CD4-positive, alpha-beta T cell treated with Interleukin-15 for 1 hour (primary cell): Measurements from ENCODE around the gene TRIP12.
"Not testable (repeated sequence)": the region's sequence is repeated elsewhere in the genome, so short reads cannot be mapped to it uniquely, and the experiment has no call there.

Source experiments
- DNase-seq: peaks from one replicate; pipeline ENCODE4 v3.0.0-alpha.2; 2020

Gene TRIP12

GRCh38 chr2:229920011-229920641, 1.7 kb downstream of the TRIP12 start:
- DNase-seq = peak; percentile 30

- no peak for DNase-seq
Observed at GRCh38 chr2:229917793-229918192, 4.0 kb downstream of the TRIP12 start.

- DNase-seq = no peak
Observed at GRCh38 chr2:229914171-229914570, 7.6 kb downstream of the TRIP12 start.

GRCh38 chr2:229910832-229911412, 10.9 kb downstream of the TRIP12 start:
- DNase-seq = no peak

GRCh38 chr2:229910147-229910831, 11.5 kb downstream of the TRIP12 start:
- DNase-seq = no peak

- no peak for DNase-seq
Observed at GRCh38 chr2:229909090-229909489, 12.7 kb downstream of the TRIP12 start.

- no peak for DNase-seq
Observed at GRCh38 chr2:229905601-229906000, 16.2 kb downstream of the TRIP12 start.

GRCh38 chr2:229903037-229903436, 18.8 kb downstream of the TRIP12 start:
- DNase-seq = no peak

GRCh38 chr2:229901819-229902218, 20.0 kb downstream of the TRIP12 start:
- no peak for DNase-seq

GRCh38 chr2:229900514-229900913, 21.3 kb downstream of the TRIP12 start:
- DNase-seq = not testable (repeated sequence)

GRCh38 chr2:229900012-229900411, 21.8 kb downstream of the TRIP12 start:
- DNase-seq = no peak

GRCh38 chr2:229899604-229900003, 22.2 kb downstream of the TRIP12 start:
- no peak for DNase-seq

GRCh38 chr2:229896857-229897256, 25.0 kb downstream of the TRIP12 start:
- no peak for DNase-seq

GRCh38 chr2:229889023-229889422, 32.8 kb downstream of the TRIP12 start:
- no peak for DNase-seq

- DNase-seq = no peak
Observed at GRCh38 chr2:229888031-229888430, 33.8 kb downstream of the TRIP12 start.

GRCh38 chr2:229887441-229887840, 34.4 kb downstream of the TRIP12 start:
- DNase-seq = no peak

- no peak for DNase-seq
Observed at GRCh38 chr2:229884775-229885699, 36.8 kb downstream of the TRIP12 start.

- no peak for DNase-seq
Observed at GRCh38 chr2:229882583-229882982, 39.2 kb downstream of the TRIP12 start.

GRCh38 chr2:229880892-229881586, 40.8 kb downstream of the TRIP12 start:
- no peak for DNase-seq

- DNase-seq = no peak
Observed at GRCh38 chr2:229879191-229879950, 42.4 kb downstream of the TRIP12 start.

- no peak for DNase-seq
Observed at GRCh38 chr2:229875549-229875948, 46.3 kb downstream of the TRIP12 start.

GRCh38 chr2:229874647-229875046, 47.2 kb downstream of the TRIP12 start:
- no peak for DNase-seq
